ENCODE measurements around the gene TBC1D10B.
"Not testable (repeated sequence)": the region's sequence is repeated elsewhere in the genome, so short reads cannot be mapped to it uniquely, and the experiment has no call there.

- TF ChIP-seq CTCF, POLR2A (IDR thresholded peaks at IDR 0.05): not testable (repeated sequence)
These were observed 26.3 kb upstream of the TBC1D10B start for GRCh38 chr16:30396627-30397026.

Data from esophagus squamous epithelium (tissue), 4 donors.